HFFc6 (cell line): Measurements from ENCODE around the gene TKTL2. TPM values are rescaled to one million over a fixed set of nuclear protein-coding genes. Genes with fewer than 3 reads are reported as not detected.

Experiments used
- DNase-seq: peaks from one replicate; pipeline ENCODE4 v3.0.0-alpha.2; 2018
- H3K27ac Mint-ChIP-seq: 2 replicates; pipeline ENCODE4 v1.8.0; 2020; ENCODE audit warnings: mild to moderate bottlenecking, mixed read lengths
- H3K27me3 Mint-ChIP-seq: 2 replicates; pipeline ENCODE4 v1.8.0; 2021; ENCODE audit warnings: mild to moderate bottlenecking, moderate library complexity, mixed read lengths; ENCODE audit not compliant: insufficient read depth
- H3K36me3 Mint-ChIP-seq: 2 replicates; pipeline ENCODE4 v1.8.0; 2021; ENCODE audit warnings: low read depth, mixed read lengths
- H3K4me1 Mint-ChIP-seq: 2 replicates; pipeline ENCODE4 v1.8.0; 2020; ENCODE audit warnings: low read depth, mixed read lengths
- H3K4me3 Mint-ChIP-seq: 2 replicates; pipeline ENCODE4 v1.8.0; 2020; ENCODE audit warnings: mild to moderate bottlenecking, moderate library complexity, mixed read lengths
- H3K9me3 Mint-ChIP-seq: 2 replicates; pipeline ENCODE4 v1.8.0; 2020; ENCODE audit warnings: mild to moderate bottlenecking, mixed read lengths
- total RNA-seq, 6 experiments: library from RNA; stranded (reverse); fragmentation: NEBNext Ultra II Directional; extraction: Animal tissue kit (Norgen Biotek cat#: 25700); gene quantifications; 2 replicates in 1 of 6; 3 replicates in 5 of 6; pipeline ENCODE4 v1.2.3, GENCODE V29; 2021
- TF ChIP-seq, protein P1 (sequence below): fragments of 200-600 bp; sonication (generic); IDR thresholded peaks from 2 replicates; pipeline ENCODE4 v1.5.0; 2021; ENCODE audit warnings: antibody characterized with exemption, mild to moderate bottlenecking

TKTL2 gene
- total RNA-seq, 6 experiments from 2014 or later: not detected

DNA sequence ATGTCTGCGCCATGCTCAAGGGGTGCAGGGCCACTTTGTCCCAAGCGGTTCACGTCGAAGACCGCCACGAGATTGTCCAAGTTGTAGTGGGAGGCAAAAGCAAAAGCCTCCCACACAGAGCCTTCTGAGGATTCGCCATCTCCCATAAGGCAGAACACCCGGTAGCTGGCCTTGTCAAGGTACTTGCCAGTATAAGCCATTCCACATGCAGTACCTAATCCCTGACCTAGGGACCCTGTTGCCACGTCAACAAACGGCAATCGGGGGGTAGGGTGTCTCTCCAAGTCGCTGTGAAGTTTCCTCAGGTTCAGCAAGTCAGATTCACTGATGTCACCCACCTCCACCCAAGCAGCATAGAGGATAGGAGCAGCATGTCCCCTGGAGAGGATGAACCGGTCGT is 424 bp downstream of the TKTL2 start:
- DNase-seq: no peak
- H3K4me1 Mint-ChIP-seq: no peaks in the 10 kb centered on the region
- no peaks in the 10 kb centered on the region for H3K36me3 Mint-ChIP-seq
- no peaks in the 10 kb centered on the region for H3K9me3 Mint-ChIP-seq
- TF ChIP-seq, protein P1, sequence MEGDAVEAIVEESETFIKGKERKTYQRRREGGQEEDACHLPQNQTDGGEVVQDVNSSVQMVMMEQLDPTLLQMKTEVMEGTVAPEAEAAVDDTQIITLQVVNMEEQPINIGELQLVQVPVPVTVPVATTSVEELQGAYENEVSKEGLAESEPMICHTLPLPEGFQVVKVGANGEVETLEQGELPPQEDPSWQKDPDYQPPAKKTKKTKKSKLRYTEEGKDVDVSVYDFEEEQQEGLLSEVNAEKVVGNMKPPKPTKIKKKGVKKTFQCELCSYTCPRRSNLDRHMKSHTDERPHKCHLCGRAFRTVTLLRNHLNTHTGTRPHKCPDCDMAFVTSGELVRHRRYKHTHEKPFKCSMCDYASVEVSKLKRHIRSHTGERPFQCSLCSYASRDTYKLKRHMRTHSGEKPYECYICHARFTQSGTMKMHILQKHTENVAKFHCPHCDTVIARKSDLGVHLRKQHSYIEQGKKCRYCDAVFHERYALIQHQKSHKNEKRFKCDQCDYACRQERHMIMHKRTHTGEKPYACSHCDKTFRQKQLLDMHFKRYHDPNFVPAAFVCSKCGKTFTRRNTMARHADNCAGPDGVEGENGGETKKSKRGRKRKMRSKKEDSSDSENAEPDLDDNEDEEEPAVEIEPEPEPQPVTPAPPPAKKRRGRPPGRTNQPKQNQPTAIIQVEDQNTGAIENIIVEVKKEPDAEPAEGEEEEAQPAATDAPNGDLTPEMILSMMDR: no peak
- no peak overlapping the region for H3K4me3 Mint-ChIP-seq
- no peak overlapping the region for H3K27ac Mint-ChIP-seq
- no peaks in the 10 kb centered on the region; the same call in 1 of the 2 replicates for H3K27me3 Mint-ChIP-seq

DNA sequence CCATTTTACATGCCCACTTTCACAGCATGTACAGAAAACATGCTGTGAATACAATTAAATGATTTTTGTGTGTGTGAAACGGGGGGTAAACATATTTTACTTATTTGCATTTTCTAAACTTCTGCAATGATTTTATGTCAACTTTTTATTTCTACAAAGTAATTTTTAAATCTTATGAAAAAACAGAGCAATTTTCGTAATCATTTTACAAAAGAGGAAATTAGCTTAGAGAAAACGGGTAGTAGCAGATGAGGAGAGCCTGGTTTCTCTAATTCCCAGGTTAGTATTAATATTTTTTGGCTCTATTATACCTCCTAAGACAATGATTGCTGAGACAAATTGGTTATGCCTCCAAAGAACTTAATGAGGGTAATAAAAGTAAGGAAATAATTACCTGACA is 3.2 kb downstream of the TKTL2 start:
- no peak overlapping the region for H3K4me3 Mint-ChIP-seq
- H3K27me3 Mint-ChIP-seq: no peaks in the 10 kb centered on the region
- TF ChIP-seq, protein P1: no peak
- no peaks in the 10 kb centered on the region for H3K4me1 Mint-ChIP-seq
- H3K27ac Mint-ChIP-seq: no peak overlapping the region
- H3K36me3 Mint-ChIP-seq: no peaks in the 10 kb centered on the region
- DNase-seq: no peak
- H3K9me3 Mint-ChIP-seq: no peaks in the 10 kb centered on the region

DNA sequence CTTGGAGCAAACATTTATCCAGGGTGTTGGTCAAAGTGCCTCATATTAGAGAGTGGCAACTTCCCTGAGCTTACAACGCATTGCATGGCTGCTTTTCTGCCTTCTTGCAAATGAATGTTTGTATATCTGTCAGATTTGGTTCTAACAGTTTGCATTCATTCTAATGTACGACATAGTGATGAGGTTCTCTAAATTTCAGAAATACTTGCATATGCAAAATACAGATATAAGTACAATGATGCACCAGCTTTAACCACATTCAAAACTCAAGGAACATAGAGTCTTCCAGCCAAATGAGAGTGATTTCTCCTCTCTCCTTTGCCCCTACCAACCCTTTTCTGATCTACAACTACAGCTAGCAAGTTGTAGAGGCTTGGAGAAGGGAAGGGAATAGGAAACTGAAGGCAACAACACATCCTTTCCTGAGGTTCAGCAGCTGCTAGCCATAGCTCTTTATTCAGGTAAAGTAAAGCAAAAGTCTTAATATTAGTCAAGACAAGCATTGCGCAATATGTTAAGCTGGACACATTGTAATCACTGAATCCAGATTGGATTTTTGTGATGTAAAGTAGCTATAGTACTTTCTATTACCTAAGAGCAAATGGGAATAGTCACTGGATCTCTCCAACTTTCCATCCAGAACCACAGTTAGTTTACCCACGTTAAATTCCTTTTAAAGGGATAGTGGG is 6.3 kb downstream of the TKTL2 start:
- H3K9me3 Mint-ChIP-seq: no peaks in the 10 kb centered on the region

DNA sequence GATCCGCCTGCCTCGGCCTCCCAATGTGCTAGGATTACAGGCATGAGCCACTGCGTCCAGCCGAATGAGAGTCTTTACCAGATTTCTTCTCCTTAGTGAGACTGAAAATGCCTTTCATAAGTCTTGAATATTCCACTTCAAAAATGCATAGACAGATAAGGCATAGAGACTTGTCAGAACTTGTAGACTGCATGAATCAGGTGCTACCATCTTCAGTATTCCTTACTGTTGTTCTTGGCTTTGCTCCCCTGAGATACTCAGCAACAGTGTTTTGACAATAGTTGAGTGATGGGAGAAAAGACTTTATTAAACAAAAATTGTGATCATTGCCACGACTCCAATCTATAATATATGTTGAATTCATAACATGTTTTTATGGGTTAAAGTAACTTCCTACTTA is 11.0 kb downstream of the TKTL2 start:
- Mint-ChIP-seq H3K9me3 (no peaks in the 10 kb centered on the region), H3K27ac (no peak overlapping the region), H3K4me3 (no peak overlapping the region), H3K27me3 (peaks cover 8% of the 10 kb centered on the region; the same call in 1 of the 2 replicates), H3K4me1 (no peaks in the 10 kb centered on the region), H3K36me3 (no peaks in the 10 kb centered on the region)
- TF ChIP-seq, protein P1: no peak
- no peak for DNase-seq

More for the DNA sequence above, 6.3 kb downstream of the TKTL2 start:
- Mint-ChIP-seq H3K27me3 (no peaks in the 10 kb centered on the region), H3K4me1 (no peaks in the 10 kb centered on the region), H3K4me3 (no peak overlapping the region), H3K36me3 (no peaks in the 10 kb centered on the region), H3K27ac (no peak overlapping the region)
- TF ChIP-seq, protein P1: no peak
- DNase-seq: no peak

DNA sequence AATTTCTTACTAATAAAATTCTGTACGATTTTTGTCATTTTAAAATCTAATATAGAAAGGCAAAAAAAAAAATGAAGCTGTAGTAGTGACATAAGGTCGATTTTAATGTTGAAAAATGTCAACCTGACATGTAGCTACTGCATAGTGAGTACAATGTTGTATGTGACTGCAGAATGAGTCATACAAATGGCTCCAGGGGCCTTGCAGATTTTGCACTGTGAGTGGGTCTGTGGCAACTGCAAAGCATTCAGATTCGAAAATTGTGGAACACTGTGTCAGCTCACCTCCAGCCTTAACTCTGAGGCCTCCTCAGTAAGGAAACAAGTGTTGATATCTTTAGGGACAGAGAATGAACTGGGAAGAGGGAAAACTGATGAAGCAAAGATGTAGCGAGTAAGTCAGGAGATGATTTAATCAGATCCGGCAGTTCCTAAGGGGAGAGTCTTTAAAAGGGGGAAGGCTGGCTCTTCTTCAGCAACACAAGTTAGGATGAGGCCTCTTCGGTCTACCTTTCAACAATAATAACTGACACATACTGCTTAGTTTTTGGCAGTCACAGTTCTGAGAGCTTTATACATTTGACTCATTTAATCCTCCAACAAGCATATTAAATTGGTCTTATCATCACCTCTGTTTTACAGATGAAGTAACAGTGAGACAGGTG is 24.9 kb downstream of the TKTL2 start:
- peak overlapping the region; percentile 6; the same call in 1 of the 2 replicates for H3K27ac Mint-ChIP-seq
- DNase-seq: peak; percentile 28
- H3K4me1 Mint-ChIP-seq: peaks cover 7% of the 10 kb centered on the region
- no peak overlapping the region for H3K4me3 Mint-ChIP-seq
- TF ChIP-seq, protein P1: no peak
- no peaks in the 10 kb centered on the region for H3K27me3 Mint-ChIP-seq
- H3K36me3 Mint-ChIP-seq: no peaks in the 10 kb centered on the region
- no peaks in the 10 kb centered on the region for H3K9me3 Mint-ChIP-seq
